HG02678 (cell line): ENCODE measurements around the gene RGS14.
A peak's percentile ranks its signal among the peaks of the same experiment; 100 is the strongest.

Experiments
- ATAC-seq: cut with Tn5 transposase; IDR thresholded peaks from one replicate; pipeline ENCODE4 v1.9.1; 2021; ENCODE audit warnings: mild to moderate bottlenecking, moderate library complexity; ENCODE audit not compliant: unreplicated experiment

RGS14 gene

DNA sequence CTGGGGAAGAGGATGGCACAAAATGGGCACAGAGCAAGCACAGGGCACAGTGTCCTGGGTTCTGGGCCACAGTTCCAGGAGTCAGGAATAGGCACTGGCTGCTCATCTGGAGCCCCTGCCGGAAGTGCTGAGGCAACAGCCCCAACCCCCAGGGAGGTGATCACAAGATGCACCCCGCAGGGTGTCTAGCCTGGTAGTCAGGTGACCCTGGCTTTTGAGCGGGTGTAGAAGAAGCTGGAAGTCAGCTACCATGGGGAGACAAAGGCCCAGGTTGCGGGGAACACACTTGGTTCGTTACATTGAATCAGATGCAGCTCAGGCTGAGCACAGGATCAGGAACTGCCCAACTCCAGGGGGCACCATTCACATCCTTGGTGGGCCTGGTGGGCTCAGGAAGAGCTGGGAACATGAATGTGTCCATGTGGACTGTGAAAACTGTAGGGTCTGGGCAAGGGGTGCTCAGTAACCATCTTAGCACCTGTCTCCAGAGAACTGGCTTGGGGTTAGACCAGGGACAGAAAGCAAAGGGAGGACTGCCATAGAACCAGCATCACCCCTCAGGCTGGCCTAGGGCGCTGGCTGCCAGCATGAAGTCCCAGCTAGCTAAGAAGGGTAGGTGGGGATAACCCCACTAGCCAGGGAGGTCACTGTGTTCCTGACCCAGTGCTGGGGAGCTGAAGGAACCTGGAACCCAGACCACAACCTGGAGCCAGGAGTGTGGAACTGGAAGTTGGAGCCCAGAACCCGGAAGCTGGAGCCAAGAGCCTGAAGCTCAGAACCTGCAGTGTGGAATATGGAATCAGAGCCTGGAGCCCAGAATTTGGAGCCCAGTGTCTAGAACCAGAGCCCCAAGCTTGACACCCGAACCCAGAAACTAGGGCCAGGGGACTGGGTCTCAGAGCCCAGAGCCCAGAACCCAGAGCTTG lies 20.4 kb downstream of the RGS14 start:
- ATAC-seq: no peak

DNA sequence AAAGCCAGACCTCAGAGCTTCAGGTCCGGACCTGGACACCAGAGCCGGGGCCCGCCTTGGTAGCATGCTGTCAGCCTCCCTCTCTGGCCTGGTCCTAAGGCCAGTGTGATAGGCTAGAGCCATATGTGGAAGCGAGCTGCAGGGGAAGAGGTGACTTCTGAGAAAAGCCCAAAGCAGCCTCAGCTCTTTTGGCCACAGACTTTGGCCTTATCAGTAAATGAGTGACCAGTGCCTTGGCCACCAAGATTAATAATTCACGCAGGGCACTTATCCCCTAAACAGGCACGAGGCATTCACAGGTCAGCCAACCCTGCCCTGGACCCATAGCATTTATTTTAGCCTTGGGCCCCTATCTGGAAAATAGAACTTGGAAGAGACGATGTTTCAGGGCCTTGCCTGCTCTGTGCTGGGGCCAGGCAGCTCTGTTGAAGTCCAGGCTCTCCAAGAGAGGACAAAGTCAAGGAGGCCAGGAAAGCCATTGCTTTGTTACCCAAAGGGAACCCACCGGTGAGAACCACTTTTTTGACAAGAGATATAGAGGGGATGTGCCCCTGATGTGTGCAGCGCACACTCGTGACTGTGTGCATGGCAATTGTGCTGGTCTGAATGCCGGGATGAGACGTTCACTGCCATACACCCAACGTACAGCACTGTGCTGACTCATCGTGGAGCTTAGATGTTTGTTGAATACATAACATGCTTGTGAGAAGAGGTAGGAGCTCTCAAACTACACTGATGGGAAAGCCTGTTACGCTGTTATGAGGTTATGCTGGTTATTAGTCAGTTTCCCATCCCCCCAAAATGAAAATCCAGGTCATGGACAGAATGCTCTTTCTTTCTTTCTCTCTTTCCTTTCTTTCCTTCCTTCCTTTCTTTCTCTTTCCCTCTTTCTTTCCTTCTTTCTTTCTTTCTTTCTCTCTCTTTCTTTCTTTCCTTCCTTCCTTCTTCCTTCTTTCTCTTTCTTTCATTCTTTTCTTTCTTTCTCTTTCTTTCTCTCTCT lies 21.5 kb downstream of the RGS14 start:
- ATAC-seq: peak; percentile 63

DNA sequence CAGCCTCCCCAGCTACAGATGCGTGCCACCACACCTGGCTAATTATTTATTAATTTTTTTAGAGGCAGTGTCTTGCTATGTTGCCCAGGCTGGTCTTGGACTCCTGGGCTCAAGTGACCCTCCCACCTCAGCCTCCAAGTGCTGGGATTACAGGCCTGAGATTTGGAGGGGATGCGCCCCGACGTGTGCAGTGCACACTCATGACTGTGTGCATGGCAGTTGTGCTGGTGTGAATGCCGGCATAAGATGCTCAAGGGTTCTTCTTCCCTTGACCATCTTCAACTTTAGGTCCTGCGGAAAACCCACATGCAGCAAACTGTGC lies 23.0 kb downstream of the RGS14 start:
- ATAC-seq: no peak

DNA sequence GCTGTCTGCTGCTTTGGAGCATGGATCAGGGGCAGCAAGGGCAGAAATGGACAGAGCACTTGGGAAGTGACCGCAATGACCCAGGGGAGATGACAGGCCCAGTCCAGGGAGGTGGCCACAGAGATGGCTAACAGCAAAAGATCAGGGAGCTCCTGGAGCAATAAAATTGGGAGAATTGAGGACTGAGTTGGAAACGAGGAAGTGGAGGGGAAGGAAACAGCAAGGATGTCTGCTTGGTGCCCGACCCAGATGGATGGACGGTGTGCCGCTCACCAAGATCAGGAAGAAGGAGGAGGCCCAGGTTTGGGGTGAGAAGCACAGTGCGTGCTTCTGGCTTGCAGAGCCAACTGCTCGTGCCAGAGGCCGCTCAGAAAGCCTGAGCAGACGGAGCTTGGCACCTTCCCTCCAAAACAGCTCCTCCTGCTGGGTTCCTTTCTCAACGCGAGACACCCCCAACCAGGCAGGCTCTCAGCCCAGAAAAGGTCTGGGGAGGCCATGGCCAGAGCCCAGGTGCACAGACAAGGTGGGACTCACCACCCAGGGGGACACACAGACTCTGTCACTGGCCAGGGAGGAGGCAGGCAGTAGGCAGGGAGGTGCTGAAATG lies 24.8 kb downstream of the RGS14 start:
- ATAC-seq: no peak

DNA sequence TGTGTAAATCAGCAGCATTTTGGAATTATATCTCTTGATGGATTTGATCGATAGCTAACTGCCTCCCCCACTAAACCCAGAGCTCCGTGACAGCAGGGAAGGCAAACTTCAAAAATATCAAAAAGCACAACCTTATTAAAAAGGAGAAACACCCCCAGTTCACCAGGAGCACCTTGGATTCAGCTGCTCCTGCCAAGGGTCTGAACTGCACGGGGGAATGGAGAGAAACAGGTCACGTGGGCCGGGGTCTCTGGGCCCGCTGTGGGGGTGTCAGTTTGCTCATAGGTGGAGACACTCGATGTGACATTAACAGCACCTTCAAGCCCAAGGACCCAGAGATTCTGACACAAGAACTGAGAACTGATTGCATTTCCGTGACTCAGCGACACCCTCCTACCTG lies 25.5 kb downstream of the RGS14 start:
- no peak for ATAC-seq

DNA sequence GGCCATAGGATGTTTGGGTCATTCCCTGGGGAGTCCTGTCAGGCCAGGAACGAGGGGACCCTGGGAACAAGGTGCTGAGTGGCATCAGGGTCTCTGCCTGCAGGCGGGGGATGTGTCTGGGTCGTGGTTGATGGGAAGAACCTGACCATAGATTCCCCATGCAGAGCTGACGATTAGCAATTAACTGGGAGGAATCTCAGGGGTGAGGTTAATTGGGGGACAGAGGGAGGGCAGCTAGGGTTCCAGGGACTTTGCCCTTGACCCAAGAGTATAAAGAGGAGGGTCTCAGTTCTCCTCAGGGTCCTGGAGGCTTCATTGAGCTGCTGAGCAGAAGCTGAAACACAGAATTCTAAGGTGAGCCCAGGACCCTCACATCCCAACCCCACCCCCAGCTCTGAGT lies 26.4 kb downstream of the RGS14 start, which contains the start of gene SLC34A1:
TSS of gene SLC34A1 (plus strand) at position 301 of the 400 bp plus-strand sequence. CDS start 1,308 bp downstream, outside the sequence.
- ATAC-seq: no peak

DNA sequence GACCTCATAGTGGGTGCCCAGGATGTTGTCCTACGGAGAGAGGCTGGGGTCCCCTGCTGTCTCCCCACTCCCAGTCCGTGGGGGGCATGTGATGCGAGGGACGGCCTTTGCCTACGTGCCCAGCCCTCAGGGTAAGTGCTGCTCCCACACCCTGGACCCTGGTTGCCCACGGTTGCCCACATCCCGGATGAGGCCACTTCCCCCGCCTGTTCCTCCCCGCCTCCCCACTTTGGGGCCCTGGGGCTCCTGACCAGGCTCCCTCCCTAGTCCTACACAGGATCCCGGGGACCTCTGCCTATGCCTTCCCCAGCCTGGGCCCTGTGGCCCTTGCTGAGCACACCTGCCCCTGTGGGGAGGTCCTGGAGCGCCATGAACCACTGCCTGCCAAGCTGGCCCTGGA lies 28.0 kb downstream of the RGS14 start:
- ATAC-seq: no peak

DNA sequence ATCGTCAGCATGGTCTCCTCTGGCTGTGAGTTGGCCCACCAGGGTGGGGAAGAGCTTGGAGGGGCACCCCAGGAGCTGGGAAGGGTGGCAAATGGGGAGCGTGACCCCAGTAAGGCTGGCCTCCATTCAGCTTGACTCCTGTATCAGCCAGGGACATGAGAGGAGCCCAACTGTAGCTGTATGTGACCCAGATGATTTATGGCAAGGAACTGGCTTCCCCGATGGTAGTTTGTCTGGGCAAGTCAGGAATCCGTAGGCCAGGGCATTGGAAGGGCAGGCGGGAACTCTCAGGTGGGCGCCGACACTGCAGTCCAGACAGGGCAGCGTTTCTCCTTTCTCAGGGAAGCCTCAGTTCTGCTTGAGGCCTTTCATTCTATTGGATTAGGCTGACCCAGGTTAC lies 28.8 kb downstream of the RGS14 start:
- ATAC-seq: no peak

DNA sequence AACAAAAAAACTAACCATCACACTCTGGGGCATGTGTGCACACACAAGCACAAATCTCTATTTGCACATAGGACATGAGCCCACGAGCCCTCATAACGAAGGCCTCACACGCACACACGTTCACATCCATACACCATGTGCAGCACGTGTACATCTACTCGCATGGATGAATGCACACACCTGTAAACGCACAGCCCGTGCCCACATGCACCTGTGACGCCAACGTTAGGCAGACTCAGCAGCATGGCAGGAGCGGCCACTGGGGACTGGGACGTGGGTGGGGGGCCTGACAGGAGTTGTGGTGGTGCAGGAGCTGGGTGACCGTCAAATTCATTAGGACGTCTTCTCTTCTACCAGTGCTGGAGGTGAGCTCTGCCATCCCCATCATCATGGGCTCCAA lies 29.7 kb downstream of the RGS14 start:
- ATAC-seq: no peak

DNA sequence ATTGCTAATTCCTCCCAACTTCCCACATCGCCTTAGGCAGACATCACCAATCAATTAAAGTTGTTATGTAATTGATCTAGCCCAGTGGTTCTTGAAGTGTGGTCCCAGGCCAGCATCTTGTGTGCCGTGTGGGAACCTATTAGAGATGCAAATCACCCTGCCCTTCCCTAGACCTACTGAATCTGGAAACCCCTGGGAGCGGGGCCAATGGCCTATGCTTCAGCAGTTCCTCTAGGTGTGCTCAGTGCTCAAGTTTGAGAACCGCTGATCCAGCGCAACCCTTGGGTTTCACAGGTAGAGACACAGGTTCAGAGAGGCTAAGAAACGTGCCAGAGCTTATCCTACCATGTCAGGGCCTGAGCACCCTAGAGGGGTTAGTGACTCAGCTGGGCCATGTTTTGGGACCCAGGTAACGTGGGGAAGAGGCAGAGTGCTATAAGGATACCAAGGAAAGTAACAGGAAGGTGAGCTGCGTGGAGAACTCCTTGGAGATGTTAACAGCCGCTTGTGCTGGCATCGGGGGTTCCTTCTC lies 30.9 kb downstream of the RGS14 start:
- no peak for ATAC-seq

DNA sequence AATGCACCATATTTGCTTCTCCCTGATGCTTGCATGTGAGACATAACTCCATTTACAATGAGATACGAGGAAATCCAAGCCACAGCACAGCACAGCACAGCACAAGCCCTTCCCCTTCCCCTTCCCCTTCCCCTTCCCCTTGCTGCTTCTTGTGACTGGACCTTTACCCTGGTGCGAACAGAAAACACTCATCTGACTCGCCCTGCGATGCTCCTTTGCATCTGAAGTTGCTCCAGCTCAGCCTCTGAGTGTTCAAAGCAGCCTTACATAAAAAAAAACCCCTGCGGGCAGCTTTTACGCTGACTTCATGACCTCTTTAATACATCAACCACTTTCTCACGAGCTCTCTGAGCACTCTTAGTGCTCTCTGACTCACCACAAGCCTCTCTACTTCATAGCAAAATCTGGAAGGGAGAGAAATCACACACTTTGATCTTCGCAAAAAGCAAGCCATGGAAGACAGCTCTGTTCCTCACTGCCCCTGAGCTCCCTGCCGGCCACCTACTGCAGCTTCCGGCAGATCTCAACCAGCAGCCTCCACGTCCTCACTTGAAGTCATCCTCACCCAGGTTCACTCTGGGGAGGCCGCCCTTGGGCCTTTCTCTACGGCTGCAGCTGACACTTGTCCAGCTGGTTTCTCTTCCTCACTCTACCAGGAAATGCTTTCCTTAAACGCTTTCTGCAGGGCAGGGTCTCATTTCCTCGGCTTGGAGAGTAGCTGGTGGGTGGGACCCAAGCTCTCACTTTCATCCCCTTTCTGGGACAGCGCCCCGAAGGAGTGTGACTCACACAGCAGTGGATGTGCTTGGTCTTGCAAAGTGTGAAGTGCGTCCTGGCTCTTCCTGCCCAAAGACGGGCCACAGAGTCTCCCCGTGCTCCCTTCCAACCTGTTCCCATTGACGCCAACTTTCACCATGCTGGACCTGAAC lies 31.8 kb downstream of the RGS14 start:
- ATAC-seq: peak; percentile 54

DNA sequence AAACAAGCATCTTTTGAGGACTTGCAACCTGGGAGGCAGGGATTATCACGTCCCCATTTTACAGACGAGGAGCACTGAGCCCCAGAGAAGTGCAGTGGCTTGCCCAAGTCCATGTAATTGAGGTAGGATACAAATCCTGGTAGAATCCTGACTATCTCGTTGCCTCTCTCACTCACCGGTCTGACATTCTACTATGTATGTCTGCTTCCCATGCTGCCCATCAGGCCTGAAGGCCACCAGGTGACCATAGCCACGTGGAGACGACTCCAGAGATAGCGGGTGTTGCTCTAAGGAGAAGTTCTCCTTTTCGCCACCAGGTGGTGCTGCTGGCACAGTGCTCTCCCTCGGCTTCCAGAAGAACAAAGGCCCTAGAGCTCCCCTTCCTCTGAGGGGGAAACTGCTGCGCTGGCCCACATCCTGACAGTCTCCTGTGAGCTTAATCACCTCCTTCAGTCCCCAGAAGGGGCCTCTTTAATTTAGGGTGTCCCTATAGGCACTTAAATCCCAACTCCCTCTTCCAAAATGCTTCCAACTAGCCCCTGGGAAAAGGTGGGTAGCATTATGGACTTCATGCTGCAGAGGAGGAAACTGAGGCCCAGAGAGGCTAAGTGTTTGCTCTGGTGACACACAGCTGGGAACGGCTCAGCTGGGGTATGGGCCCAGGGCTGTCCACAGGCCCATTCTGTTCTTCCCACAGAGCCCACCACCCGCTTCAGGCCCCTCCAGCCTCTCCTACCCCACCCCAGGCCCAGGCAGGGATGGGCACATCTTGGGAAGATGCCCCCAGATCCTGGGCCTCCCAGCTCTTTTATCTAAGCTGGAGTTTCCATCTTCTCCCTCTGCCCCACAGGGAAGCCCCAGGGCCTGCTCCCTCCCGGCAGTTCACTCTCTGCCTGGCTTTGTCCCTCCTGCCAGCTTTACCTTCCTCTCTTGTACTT lies 32.9 kb downstream of the RGS14 start:
- ATAC-seq: peak; percentile 61

DNA sequence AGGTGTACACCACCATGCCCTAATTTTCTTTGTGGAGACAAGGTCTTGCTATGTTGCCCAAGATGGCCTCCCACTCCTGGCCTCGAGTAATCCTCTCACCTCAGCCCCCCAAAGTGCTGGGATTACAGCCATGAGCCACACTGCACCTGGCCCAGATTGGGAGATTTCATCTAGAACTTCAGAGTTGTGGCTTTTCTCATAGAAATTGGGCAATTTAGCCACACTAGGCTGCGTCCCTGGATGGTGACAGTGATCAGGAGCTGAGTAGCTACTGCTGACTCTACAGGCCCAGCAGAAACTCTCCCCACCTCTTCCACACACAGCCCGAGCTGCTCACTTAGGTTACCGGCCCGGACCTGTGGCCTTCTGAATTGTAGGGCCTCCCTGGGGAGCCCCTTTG lies 35.0 kb downstream of the RGS14 start:
- no peak for ATAC-seq

DNA sequence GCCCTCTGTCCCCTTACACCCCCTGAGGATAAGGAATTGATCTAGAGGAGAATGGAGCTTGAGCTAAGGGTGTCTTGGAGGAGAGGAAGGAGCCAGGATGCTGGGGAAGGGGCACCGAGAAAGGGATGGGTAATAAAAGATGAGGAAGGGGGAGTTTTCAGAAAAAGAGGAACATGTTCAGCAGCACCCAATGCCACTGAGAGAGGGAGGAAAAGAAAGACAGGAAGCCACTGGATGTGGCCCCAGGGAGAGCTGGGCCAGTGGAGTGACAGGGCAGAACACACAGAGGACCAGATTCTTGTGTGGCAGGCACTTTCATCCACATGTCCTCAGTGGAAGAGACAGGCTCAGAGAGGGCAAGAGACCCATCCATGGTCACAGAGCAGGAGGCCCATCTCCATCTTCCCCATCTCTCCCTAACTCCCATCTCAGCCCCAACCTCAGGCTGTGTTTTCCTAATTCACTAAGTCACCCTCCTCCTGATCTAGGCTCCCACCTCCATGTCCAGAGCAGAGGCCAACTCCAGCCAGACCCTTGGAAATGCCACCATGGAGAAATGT lies 35.6 kb downstream of the RGS14 start:
- ATAC-seq: no peak

DNA sequence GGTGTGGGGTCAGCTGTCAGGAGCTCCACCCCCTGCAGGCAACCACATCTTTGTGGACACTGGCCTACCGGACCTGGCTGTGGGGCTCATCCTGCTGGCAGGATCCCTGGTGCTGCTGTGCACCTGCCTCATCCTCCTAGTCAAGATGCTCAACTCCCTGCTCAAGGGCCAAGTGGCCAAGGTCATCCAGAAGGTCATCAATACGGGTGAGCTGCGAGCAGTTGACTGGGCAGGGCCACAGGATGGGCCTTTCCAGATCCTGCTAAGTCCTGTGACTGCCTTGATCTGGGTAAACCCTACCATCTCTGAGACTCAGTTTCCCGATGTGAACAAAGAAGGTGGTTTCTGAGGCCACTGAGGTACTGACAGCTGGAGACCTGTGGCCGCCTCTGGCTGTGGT lies 36.3 kb downstream of the RGS14 start:
- ATAC-seq: no peak

DNA sequence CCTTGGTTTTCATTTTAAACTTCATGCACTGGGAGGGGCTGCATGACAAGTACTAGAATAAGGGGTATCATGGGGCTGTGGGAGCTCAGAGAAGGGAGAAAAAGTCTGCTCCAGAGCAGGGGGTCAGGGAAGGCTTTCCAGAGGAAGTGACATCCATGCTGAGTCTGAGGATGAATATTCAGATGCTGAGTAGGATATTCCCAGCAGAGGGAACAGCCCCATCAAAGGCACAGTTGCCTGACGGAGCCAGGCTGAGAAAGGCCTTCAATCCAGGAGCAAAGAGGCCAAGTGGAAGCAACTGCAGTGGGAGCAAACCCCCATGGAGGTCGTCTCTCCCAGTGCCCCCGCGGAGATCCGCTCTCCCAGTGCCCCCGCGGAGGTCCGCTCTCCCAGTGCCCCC lies 38.4 kb downstream of the RGS14 start:
- ATAC-seq: no peak

DNA sequence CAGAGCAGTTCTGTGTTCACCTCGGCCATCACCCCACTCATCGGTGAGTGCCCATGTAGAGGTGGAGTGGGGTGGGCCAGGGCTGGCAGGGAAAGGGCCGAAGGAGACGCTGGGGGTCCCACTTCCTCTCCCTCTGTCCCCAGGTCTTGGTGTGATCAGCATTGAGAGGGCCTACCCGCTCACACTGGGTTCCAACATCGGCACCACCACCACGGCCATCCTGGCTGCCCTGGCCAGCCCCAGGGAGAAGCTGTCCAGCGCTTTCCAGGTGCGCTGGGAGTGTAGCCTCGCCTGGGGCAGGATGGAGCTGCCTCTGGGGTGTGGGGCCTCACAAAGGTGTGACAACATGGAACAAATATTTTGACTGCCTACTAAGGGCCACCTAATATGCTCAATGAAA lies 39.1 kb downstream of the RGS14 start:
- no peak for ATAC-seq

DNA sequence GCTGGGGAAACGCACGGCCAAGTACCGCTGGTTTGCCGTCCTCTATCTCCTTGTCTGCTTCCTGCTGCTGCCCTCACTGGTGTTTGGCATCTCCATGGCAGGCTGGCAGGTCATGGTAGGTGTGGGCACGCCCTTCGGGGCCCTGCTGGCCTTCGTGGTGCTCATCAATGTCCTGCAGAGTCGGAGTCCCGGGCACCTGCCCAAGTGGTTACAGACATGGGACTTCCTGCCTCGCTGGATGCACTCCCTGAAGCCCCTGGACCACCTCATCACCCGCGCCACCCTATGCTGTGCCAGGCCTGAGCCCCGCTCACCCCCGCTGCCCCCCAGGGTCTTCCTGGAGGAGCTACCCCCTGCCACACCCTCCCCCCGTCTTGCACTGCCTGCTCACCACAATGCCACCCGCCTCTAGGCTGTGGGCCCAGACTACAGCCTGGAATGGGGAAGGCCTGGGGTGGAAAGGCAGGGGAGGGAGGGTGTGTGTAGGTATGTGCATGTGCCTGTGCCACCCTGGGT lies 40.2 kb downstream of the RGS14 start:
- no peak for ATAC-seq
